ENCODE data around the gene RPS25.

DNA sequence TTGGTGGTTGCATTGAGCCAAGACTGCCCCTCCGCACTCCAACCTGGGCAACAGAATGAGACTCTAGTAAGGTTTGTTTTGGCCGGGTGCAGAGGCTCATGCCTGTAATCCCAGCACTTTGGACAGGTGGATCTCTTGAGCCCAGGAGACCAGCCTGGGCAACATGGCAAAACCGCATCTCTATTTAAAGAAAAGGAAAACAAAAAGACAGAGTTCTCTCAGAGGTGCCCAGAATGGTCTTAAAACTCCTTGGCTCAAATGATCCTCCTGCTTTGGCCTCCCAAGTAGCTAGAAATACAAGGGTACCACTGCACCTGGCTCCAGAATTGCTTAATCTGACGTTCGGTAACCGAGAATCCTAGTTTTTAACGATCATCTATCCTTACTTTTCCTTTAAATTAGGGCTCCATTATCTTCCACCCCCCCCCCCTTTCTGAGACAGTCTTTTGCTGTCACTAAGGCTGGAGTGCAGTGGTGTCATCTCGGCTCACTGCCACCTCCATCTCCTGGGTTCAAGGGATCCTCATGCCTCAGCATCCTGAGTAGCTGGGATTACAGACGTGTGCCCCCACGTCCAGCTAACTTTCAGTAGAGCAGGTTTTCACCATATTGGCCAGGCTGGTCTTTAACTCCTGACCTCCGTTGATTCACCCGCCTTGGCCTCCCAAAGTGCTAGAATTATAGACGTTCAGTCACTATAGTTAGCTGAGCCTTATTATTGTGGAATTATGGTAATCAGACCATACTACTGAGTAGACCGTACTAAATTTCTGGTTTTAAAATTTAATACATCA is 1.7 kb downstream of the RPS25 start:
- TF ChIP-seq, protein P1, sequence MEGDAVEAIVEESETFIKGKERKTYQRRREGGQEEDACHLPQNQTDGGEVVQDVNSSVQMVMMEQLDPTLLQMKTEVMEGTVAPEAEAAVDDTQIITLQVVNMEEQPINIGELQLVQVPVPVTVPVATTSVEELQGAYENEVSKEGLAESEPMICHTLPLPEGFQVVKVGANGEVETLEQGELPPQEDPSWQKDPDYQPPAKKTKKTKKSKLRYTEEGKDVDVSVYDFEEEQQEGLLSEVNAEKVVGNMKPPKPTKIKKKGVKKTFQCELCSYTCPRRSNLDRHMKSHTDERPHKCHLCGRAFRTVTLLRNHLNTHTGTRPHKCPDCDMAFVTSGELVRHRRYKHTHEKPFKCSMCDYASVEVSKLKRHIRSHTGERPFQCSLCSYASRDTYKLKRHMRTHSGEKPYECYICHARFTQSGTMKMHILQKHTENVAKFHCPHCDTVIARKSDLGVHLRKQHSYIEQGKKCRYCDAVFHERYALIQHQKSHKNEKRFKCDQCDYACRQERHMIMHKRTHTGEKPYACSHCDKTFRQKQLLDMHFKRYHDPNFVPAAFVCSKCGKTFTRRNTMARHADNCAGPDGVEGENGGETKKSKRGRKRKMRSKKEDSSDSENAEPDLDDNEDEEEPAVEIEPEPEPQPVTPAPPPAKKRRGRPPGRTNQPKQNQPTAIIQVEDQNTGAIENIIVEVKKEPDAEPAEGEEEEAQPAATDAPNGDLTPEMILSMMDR (IDR thresholded peaks at IDR 0.05): no peak
- no peak for TF ChIP-seq EZH2 (IDR thresholded peaks at IDR 0.05)

Measured in neural progenitor cell (in vitro differentiated cells).